GM21737 (cell line): ENCODE results near the gene SMYD3.

Experiments
- ATAC-seq: cut with Tn5 transposase; IDR thresholded peaks from one replicate; pipeline ENCODE4 v1.9.1; 2021; ENCODE audit warnings: mild to moderate bottlenecking, moderate library complexity; ENCODE audit not compliant: unreplicated experiment

The SMYD3 gene

DNA sequence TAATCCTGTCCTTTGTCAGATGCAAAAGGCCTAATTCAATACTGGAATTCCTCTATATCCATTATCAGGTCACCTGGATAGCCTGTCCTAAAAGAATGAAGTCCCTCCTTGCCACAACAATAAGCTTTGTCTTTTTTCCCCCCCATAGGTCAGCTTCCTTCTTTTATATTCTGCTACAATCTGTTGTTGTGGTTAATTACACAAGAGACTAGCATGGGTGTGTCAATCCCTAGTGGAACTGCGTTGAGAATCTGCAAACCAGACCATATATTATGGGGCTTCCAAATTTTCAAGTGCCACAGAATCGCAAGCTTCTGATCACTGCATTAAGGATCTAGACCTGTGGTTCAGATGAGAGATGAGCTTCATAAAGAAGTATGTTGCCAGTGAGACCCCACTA, 349.6 kb downstream of the SMYD3 start:
- ATAC-seq, result no peak

DNA sequence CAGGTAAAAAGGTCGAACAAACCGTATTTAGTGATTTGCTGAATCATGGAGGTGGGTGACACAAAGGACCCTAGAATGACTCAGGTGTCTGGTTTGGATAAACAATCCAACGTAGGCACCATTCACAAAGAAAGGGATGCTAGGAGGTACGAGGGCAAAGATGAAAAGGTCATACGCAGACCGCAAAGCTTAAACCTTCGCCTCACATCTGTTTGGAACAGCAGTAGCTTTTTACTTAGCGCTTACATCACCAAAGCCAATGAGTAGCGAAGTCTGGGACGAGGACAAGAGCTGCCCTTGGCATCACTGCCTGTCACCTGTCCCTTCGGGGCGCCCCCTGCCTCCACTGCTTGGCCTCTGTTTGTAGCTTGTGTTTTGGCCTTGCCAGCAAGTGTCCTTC, 350.2 kb downstream of the SMYD3 start:
- no peak for ATAC-seq

DNA sequence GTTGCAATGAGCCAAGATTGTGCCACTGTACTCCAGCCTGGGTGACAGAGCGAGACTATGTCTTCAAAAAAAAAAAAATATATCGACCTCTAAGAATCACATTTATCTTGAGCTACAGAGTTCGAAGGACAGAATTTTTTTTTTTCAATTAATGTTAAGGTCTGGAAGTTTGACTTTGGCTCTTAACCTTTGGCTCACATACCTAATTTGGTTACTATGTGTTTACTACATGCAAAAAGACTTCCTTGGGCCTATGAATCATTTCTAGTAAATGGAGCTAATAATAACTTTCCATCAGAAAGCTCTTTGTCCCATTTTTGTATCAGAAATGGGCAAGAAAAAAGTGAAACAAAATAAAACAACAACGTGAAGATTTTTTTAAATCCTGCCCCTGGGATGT, 351.2 kb downstream of the SMYD3 start:
- no peak for ATAC-seq

DNA sequence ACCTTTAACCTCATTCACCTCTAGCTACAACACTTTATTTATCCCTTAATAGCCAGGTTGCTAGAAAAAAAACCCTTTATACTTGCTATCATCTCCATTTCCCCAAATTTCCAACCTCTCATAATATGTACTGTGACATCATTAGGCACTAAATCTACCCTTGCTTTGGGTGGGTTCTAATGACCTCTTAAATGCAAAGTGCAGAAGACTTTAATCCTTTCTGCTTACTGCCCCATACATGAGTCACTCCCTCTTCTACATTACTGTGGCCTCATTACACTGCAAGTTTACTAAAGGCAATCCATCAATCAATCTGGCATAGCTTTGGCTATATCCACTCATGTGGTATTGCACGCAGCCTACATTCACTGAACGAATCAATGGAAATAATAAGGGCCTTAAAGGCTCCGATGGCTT, 353.3 kb downstream of the SMYD3 start:
- ATAC-seq, result no peak

DNA sequence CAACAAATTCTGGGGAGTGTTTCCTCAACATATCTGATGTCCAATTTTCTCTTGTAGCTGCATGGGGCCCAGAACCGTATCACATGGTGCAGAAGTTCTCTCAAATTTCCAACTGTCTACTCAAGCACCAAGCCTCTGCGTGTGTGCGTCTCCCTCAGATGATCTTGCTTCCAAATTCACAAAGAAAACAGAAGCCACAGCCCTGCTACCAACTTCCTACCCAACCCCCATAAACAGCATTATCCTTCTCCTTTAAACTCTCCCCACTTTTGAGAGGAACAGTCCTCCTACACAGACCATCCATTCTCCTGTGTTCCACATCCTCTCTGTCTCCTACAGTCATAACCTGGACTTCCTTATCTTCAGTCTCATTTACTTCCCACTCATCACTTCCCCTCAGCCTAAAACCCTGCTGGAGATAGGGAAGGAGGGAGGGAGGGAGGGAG, 354.1 kb downstream of the SMYD3 start:
- no peak for ATAC-seq

DNA sequence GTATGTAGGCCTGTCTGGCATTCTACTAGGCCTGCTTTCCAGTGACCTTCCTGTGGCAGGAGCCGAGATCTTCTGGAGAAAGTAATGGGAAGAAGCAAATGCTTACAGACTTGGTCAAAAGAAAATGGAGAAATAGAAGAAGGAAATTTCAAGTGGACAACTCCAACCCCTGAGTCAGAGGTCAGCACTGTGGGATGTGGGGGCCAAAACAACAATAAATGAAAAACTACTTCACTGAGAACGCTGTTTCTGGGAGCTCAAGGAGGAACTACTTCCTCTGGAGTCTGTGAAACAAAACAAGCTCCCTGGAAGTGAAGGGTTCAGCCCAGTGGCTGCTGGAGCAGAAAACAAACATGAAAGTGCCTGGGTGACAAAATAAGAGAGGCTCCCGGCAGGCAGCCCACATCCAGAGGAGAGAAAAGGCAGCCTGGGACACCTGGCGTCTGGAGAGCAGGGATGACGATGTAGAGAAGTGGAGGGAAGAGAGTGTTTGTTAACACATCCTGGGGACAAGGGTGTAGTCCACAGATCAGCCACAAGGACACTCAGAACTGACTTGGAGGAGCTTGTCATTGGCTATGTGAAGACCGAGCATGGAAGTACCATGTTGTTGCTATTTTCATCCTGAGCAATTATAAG, 355.2 kb downstream of the SMYD3 start:
- ATAC-seq, result no peak

DNA sequence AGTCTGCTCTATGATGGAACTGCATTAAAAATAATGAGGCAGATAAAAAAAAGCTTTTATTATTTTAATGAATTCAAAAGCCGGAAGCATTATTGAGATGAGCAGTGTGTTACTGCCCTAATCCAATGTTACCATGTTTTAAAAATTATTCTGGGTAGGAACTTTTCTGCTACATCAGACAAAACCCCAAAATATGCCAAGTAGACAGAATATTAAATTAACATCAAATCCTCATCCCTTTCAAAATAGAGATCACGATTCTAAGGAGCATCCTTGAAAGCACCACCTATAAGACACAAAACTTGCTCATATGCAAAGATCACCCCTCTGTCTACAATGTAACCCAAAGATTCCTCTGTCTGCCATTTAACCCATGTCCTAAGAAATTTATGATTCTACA, 357.5 kb downstream of the SMYD3 start:
- no peak for ATAC-seq

DNA sequence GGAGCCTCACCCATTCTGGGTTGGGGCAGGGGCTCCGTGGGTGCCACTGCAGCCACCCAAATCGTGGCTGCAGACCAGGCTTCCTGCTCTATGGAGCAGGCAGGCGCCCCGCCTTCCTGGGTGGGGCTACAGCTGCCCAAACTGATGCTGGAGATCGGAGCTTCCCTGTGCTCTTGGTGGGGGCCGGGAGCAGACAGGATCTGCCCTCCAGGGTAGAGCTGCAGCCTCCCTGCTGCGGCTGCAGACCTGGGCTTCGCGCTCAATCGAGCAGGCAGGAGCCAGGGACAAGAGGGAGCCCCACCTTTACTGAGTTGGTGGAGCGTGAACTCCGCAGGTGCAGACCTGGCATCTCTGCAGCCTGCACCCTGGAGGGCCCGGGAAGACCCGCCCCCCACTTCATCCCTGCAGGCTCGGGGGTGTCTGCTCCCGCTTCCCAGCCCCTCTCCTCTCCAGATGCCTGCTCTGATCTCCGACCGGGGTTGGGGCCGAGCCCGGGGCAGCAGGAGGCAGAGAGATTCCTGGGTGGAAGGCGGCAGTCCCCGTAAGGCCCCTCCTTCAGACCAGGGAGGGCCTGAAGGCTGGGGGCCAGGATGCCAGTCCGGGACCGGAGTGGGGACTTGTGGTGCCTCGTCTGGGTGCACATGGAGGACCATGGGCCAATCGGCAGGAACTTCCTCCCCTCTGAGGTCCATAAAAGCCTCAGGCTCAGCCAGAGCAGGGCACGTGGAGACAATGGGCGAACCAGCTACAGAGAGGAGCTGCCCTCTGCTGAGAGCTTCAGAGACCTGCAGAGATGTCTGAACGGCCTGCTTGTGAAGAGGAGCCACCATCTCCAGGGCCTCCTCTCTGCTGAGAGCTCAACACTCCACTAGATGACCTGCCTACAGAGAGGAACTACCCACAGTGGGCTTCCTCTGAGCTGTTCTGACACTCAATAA, 359.3 kb downstream of the SMYD3 start:
- ATAC-seq, result no peak

DNA sequence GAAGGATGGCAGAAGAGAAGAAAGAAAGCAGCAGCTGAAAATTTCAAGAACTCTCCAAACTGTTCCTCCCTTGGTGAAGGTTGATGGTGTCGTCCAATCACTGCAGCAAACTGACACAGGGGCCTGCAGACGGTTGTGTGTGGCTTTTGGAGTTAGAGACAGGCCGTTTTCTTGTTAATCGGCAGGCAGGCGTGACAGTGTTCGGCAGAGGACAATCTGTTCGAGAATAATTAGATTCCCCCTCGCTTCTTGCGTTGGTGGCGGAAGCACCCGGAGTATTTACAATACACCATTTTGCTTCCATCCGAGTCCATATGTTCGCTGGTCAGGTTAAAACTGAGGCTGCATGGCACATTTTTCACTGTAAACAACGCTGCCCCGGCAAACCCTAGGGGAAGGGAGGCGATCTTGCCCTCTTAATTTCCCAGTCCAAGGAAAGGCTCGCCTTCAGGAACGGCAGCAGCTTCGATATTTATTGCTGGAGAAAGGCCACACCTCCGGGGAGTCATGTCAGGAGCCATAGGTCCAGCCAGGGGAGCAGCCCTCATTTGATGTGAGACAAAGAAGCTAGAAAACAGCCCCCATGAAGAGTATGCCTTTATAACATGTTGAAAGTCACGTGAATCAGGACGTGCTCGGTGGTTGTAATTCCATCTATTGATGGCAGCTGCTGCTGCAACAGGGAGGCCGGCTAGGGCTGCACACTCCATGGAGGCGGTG, 360.1 kb downstream of the SMYD3 start:
- no peak for ATAC-seq

DNA sequence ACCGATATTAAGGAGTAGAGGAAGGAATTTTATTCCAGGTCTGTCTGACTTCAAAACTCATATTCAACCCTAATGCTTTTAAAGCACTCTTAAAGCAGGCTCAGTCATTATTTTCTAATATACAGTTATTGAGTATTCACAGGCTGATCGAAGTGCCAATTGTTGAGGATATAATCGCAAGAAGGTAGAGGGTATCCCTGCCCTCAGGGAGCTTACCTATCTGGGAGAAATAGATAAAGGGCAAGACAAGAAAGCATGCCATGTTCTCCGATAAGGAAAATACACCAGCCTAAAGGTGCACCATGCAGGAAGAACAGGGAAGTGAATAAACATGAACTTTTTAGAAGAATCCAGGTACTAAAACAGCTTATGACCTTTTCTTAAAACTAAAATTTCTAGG, 361.2 kb downstream of the SMYD3 start:
- no peak for ATAC-seq

DNA sequence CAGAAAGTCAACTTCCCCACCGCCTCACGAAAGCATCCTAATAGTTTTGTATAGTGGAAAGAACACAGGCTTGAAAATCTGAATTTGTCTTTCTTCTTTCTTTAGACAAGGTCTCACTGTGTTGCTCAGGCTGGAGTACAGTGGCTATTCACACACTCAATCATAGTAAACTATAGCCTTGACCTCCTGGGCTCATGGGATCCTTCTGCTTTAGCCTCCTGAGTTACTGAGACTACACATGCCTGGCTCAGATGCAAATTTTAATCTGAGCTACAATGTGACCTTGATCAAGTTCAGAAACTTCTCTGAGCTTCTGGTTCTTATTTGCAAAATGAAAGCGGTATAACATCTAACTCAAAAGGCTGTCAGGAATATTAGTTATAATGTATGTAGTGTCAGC, 362.1 kb downstream of the SMYD3 start:
- no peak for ATAC-seq

DNA sequence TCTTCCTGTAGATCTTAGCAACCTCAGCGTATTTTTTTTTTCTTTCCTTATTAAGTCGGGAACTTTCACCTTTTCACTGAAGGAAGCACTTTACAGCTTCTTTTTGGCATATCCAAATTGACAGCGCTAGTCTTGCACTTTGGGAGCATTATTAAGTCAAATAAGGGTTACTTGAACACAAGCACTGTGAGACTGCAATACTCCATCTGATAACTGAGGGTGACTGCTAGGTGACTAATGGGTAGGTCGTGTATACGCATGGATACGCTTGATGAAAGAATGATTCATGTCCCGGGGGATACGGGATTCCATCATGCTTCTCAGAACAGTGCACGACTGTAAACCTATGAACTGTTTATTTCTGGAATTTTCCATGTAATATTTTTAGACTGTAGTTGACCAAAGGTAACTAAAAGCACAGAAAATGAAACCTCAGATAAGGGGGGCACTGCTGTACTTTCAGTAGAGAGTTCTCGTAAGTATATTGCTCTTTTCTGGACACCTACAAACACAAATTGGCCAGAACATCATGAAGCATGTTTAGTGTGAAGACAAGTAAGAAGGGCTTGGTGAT, 364.7 kb downstream of the SMYD3 start:
- ATAC-seq, result no peak

DNA sequence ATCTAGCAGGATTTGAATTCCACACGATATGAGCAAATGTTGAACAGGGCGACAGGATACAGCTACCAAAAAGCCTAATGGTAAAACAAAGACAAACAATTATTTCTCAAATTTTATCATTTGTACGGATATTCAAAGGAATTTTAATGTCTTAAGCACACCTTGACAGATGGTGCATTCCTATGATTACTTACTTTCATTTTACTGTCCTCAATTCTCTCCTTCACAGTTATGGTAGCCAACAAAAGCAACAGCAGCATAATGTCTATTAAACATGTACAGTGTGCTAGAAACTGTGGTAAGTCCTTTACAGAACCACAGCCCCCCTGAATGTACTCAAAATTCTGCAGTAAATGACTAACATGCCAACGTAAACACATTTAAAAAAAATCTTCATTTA, 365.8 kb downstream of the SMYD3 start:
- ATAC-seq, result no peak

DNA sequence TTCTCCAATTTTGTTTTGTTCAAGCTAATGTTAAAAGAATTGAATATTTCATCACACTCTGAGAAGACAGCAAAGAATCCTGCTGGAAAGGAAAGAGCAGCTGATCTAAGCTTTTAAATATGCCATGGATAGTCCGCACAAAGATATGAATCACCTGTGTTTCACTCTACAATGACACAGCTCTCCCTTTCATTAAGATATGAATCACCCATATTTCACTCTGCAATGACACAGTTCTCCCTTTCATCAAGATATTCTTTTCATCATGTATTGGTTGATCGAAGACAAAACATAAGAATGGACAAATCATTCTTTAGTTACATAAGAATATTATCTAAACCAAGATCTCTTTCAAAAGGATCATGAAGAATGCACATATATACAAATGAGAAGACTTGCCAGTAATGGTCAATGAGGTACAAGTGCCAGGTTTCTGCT, 367.3 kb downstream of the SMYD3 start:
- ATAC-seq, result no peak

DNA sequence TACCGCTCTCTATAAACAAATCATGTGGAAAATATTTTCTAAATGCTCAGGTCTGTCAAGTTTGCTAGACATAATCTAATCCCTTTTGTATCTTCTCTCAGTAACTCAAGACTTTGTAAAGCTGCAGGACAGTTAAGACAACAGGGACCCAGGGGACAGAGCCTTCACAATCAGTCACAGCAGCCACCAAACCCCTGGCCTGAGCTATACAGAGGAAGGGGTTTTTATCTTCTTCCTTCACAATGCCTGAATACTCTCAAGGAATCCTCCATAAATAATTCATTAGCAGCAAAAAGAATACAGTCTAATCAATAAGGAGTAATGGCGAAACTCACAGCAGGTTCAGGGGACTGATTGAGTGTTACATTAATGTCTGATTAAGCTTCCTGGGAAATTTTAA, 368.3 kb downstream of the SMYD3 start:
- no peak for ATAC-seq

DNA sequence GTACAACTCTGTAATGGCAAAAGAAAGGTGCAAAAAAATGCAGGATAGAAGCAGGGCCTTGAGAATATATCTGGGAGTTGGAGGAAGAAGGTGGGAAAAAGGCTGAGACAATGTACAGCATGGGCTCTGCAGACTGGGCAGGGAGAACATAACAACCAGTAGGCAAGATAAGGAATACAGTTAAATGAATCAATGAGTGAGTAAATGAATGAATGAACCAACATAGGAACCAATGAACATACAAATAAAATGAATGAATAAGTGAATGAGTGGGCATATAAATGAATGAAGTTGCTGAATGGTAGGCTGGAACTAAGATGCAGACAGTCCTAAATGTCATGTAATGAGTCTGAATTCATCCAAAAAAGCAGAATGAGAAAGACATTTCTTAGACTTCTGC, 370.6 kb downstream of the SMYD3 start:
- ATAC-seq, result no peak

DNA sequence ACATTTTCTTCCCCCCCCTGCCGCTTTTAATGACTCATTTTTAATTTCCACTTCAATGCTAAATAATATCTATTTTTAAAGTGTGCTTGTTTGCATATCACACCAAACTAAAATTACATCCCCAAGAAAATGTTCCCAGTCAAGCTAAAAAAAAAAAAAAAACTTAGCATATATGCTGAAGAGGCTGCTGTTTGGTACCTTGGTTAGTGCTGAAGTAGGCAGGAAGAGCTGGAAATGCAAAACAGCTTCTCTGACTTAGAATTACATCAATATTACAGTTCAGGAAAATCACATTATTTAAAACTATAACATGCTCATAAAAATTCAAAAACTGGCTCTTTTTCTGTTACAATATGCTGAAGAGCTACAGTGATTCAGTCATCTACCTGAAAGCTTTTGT, 372.3 kb downstream of the SMYD3 start:
- ATAC-seq, result no peak

DNA sequence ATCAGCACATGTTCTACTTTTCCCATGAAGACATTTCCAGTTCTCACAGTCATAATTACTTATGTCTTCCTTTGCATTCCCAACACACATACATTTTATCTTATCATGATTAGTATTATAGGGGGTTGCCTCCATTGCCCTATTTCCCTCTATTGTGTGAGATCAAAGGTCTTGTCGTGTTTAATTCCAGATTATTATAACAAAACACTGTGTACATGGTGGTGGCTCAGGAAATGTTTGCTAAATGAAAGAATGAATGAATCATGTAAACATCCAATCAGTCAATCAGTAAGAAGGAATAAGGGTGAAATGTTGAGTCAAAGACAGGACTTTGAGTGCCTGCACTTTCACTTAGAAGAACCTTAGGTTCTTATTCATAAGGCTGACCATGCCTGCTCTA, 376.0 kb downstream of the SMYD3 start:
- no peak for ATAC-seq

DNA sequence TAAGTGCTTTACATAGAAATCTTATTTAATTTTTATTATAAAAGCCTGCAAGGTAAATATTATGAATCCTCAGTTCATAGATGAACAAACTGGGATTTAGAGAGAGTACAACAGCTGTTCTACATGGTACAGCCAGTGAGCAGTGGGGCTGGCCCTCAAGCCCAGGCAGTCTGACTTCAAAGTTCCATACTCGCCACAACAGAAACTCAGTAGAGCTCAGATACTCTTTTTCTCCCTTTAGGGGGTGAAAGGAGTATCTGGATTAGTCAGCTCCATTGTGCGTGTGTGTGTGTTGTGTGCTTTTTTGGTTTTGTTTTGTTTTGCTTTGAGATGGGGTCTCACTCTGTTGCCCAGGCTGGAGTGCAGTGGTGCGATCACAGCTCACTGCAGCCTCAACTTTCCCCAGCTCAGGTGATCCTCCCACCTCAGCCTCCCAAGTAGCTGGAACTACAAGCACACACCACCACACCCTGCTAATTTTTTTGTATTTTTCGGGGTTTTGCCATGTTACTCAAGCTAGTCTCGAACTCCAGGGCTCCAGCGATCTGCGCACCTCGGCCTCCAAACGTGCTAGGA, 378.5 kb downstream of the SMYD3 start:
- no peak for ATAC-seq

DNA sequence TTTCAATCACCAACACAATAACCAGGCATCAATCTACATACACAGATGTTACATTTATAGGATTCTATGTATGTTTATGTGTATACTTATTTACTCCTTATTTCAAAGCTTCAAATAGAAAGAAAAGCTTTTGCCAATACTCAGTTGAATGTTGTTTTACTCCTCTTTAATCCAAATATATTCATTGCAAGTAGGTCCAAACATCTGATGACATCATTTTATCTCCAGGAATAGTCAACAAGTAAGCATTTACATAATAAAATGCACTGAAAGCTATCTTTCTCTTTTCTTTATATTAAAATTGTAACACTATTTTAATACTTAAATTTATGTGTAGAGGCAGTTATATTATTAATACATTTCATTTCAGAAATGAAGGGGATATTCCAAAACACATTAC, 380.5 kb downstream of the SMYD3 start:
- no peak for ATAC-seq

DNA sequence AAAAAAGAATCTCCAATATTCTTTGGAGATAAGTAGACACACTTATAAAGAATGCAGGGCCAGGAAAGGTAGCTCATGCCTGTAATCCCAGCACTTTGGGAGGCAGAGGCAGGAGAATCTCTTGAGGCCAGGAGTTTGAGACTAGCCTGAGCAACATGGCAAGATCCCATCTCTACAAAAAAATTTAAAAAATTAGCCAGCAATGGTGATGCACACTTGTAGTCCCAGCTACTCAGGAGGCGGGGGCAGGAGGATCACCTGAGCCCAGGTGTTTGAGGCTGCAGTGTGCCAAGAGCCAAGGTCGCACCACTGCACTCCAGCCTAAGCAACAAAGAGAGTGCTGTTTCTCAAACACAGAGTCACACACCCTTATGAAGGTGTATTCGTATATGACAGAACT, 385.0 kb downstream of the SMYD3 start:
- ATAC-seq, result no peak
